Heart right ventricle (tissue), 16 donors: ENCODE measurements around the gene KCTD2. TPM values are rescaled to one million over a fixed set of nuclear protein-coding genes. Genes with fewer than 3 reads are reported as not detected.
"Not testable (repeated sequence)": the region's sequence is repeated elsewhere in the genome, so short reads cannot be mapped to it uniquely, and the experiment has no call there.

Experiments
- ATAC-seq, 8 donors: fragments of 200-7000 bp; cut with Tn5 transposase; one replicate each; pipeline ENCODE4 v1.9.1; 2020; ENCODE audit warnings: mild to moderate bottlenecking in 8 of 8, moderate library complexity in 8 of 8, moderate number of reproducible peaks in 1 of 8
- DNase-seq, 2 donors: peaks; one replicate each; pipeline ENCODE4 v3.0.0-alpha.2; 2020
- H3K27ac ChIP-seq, 10 donors: fragments of 200-600 bp; sonication (generic) in 2 of 10; one replicate each; pipeline versions ENCODE4 v1.5.0 to v1.8.0; 2020 to 2022; ENCODE audit warnings: mild to moderate bottlenecking in 3 of 10
- H3K27me3 ChIP-seq, 7 donors: fragments of 200-600 bp; one replicate each; pipeline ENCODE4 v1.8.0; 2021 to 2022; ENCODE audit warnings: mild to moderate bottlenecking in 2 of 7
- H3K36me3 ChIP-seq, 9 donors: fragments of 200-600 bp; sonication (generic) in 1 of 9; one replicate each; pipeline versions ENCODE4 v1.5.0 to v1.8.0; 2020 to 2022; ENCODE audit warnings: mild to moderate bottlenecking in 2 of 9
- H3K4me1 ChIP-seq, 9 donors: fragments of 200-600 bp; sonication (generic) in 1 of 9; one replicate each; pipeline versions ENCODE4 v1.5.0 to v1.8.0; 2020 to 2022; ENCODE audit warnings: mild to moderate bottlenecking in 4 of 9
- H3K4me3 ChIP-seq, 10 donors: fragments of 200-600 bp; sonication (generic) in 2 of 10; one replicate each; pipeline versions ENCODE4 v1.5.0 to v1.8.0; 2020 to 2022; ENCODE audit warnings: mild to moderate bottlenecking in 7 of 10, moderate library complexity in 2 of 10
- H3K9me3 ChIP-seq, 11 donors: fragments of 200-600 bp in 10 of 11; sonication (generic) in 2 of 11; one replicate each; pipeline versions ENCODE4 v1.5.0 to v1.8.0; 2013 to 2022; ENCODE audit warnings: mild to moderate bottlenecking in 2 of 11, control low read depth in 1 of 11, moderate library complexity in 1 of 11
- WGBS, 2 donors: extraction: QIAGEN DNeasy Blood & Tissue Kit; methylation state at CpG; one replicate each; pipeline ENCODE4 v1.1.7; 2013; ENCODE audit warnings: inconsistent platforms in 1 of 2; 5-methylcytosine and 5-hydroxymethylcytosine counted together
- intact Hi-C, 10 donors: fragments of 100-400 bp; cut with DNase I; formaldehyde crosslinking; loops; one replicate each; pipeline versions ENCODE4 v1.11.1 to v1.14.2; 2022
- polyA plus RNA-seq, 2 donors: library from polyadenylated mRNA; stranded (reverse); fragments of 200-250 nt; gene quantifications; one replicate each; pipeline ENCODE4 v1.2.3, GENCODE V29; 2013
- total RNA-seq, 10 donors: library from RNA; stranded (reverse); fragmentation: NEBNext Ultra II Directional in 3 of 10; extraction: Animal tissue kit (Norgen Biotek cat#: 25700) in 3 of 10; gene quantifications; one replicate each; pipeline versions ENCODE4 v1.2.1 to v1.2.4, GENCODE V29; 2021 to 2023
- TF ChIP-seq, protein P1 (sequence below), 9 donors: fragments of 200-600 bp; sonication (generic) in 2 of 9; IDR thresholded peaks; one replicate each; pipeline versions ENCODE4 v1.5.0 to v1.8.0; 2021 to 2022; ENCODE audit warnings: antibody characterized with exemption in 9 of 9, mild to moderate bottlenecking in 5 of 9, moderate library complexity in 1 of 9
- donor health status: Arrhythmogenic right ventricular cardiomyopathy.
- donor health status: ischemic (EF 13 %, LVEDD 7.1; RV severe dilation, severe dysfunction).
- donor health status: healthy with polysubstance abuse.
- donor health status: DM: no; HTN: yes; CAD: no.
- donor health status: DM: no; HTN: no; CAD: no.
- donor health status: ischemic (EF 25% LVEDD 6.9; RV normal size, moderate dysfunction).
- donor health status: ischemic (EF 25% LVEDD 5.7; RV mildly dilated, moderate dysfunction).
- donor health status: healthy.
- donor health status: DM: yes; HTN: yes; CAD: no.
- donor health status: Ischemic cardiomyopathy.
- donor health status: ischemic (EF 35%, LVEDD 5.7; RV mildly dilated, moderate dysfunction).
- donor health status: nonischemic (EF 11% LVEDD 7.7; RV severe dilation, severe dysfunction).
- donor health status: DM: yes; HTN: yes; CAD: no.
- donor health status: PGD.
- donor health status: ischemic (EF 29% LVEDD 5.4; RV normal size, mild dysfunction).
- donor health status: nonischemic (EF 23%, LVEDD 6.1; RV moderate dilation, normal function).

Gene KCTD2
- total and polyA plus RNA-seq, 12 donors, result 11.8 to 41.1 (median 29.3) TPM

- H3K36me3 ChIP-seq, result peaks cover 0 to 61% (median 46%) of the 10 kb centered on the region in 9 donors
- H3K4me1 ChIP-seq, result peaks cover 0 to 4% (median 0%) of the 10 kb centered on the region in 9 donors
- ATAC-seq, result no peak
- no peak for DNase-seq
- intact Hi-C loops, result loop anchor here in 1 of 10 donors (5.0 kb wide), 1 partner anchor 43 kb away; no protein-coding TSS in a partner anchor
- 91 to 92% methylated on average over 8 of the region's 8 CpGs for WGBS, 2 donors
- no peak overlapping the region for H3K27ac ChIP-seq
- TF ChIP-seq, protein P1, sequence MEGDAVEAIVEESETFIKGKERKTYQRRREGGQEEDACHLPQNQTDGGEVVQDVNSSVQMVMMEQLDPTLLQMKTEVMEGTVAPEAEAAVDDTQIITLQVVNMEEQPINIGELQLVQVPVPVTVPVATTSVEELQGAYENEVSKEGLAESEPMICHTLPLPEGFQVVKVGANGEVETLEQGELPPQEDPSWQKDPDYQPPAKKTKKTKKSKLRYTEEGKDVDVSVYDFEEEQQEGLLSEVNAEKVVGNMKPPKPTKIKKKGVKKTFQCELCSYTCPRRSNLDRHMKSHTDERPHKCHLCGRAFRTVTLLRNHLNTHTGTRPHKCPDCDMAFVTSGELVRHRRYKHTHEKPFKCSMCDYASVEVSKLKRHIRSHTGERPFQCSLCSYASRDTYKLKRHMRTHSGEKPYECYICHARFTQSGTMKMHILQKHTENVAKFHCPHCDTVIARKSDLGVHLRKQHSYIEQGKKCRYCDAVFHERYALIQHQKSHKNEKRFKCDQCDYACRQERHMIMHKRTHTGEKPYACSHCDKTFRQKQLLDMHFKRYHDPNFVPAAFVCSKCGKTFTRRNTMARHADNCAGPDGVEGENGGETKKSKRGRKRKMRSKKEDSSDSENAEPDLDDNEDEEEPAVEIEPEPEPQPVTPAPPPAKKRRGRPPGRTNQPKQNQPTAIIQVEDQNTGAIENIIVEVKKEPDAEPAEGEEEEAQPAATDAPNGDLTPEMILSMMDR (IDR thresholded peaks at IDR 0.05), result no peak
- H3K9me3 ChIP-seq, result no peaks in the 10 kb centered on the region
- H3K4me3 ChIP-seq, result no peak overlapping the region
- H3K27me3 ChIP-seq, result no peaks in the 10 kb centered on the region
Measured at GRCh38 chr17:75005291-75005690, 41.7 kb upstream of the KCTD2 start.

- WGBS, 2 donors, result 96 to 97% methylated on average over 6 of the region's 6 CpGs
- H3K4me1 ChIP-seq, result peaks cover 3 to 12% (median 6%) of the 10 kb centered on the region in 9 donors
- H3K27ac ChIP-seq, H3K9me3 ChIP-seq, H3K4me3 ChIP-seq, ATAC-seq, DNase-seq, H3K27me3 ChIP-seq: not testable (repeated sequence)
- H3K36me3 ChIP-seq, result peaks cover 0 to 53% (median 41%) of the 10 kb centered on the region in 9 donors
- intact Hi-C loops, result loop anchor here in 1 of 10 donors (5.0 kb wide), 1 partner anchor 44 kb away; no protein-coding TSS in a partner anchor
Measured at GRCh38 chr17:75006084-75006483, 40.9 kb upstream of the KCTD2 start.

GRCh38 chr17:75006653-75007052, 40.4 kb upstream of the KCTD2 start:
- Histone ChIP-seq H3K9me3 (no peaks in the 10 kb centered on the region), H3K27me3 (no peaks in the 10 kb centered on the region), H3K4me3 (no peak overlapping the region), H3K27ac (no peak overlapping the region), H3K4me1 (peaks cover 3 to 17% (median 11%) of the 10 kb centered on the region in 9 donors), H3K36me3 (peaks cover 0 to 48% (median 35%) of the 10 kb centered on the region in 9 donors)
- ATAC-seq (no peak), DNase-seq (no peak)
- intact Hi-C loops, result loop anchor here in 1 of 10 donors (5.0 kb wide), 1 partner anchor 44 kb away; no protein-coding TSS in a partner anchor
- TF ChIP-seq, protein P1 (IDR thresholded peaks at IDR 0.05), result no peak
- WGBS, 2 donors, result 93% methylated on average over 5 of the region's 5 CpGs

DNA sequence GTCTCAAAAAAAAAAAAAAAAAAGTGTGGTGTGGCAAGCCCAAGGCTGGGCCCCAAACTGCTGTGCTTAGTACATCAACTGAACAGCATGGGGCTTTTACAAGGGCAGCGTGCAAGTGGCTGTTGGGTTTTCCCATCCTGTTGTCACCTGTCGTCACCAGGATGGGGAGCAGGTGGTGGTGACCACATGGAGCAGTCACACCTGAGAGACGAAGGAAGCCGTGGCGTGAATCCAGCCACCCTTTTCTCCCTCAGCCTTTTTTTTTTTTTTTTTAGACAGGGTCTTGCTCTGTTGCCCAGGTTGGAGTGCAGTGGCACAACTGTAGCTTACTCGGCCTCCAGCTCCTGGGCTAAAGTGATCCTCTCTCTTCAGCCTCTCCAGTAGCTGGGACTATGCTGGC, 38.7 kb upstream of the KCTD2 start:
- Histone ChIP-seq H3K4me3 (no peak overlapping the region), H3K4me1 (peaks cover 9 to 27% (median 22%) of the 10 kb centered on the region in 9 donors), H3K27me3 (no peaks in the 10 kb centered on the region), H3K27ac (no peak overlapping the region), H3K36me3 (peaks cover 0 to 31% (median 18%) of the 10 kb centered on the region in 9 donors), H3K9me3 (no peaks in the 10 kb centered on the region)
- ATAC-seq, result no peak
- TF ChIP-seq, protein P1 (IDR thresholded peaks at IDR 0.05), result no peak
- DNase-seq, result no peak
- intact Hi-C loops, result loop anchor here in 1 of 10 donors (5.0 kb wide), 1 partner anchor 46 kb away; no protein-coding TSS in a partner anchor
- WGBS, 2 donors, result 91 to 95% methylated on average over 6 of the region's 6 CpGs

DNA sequence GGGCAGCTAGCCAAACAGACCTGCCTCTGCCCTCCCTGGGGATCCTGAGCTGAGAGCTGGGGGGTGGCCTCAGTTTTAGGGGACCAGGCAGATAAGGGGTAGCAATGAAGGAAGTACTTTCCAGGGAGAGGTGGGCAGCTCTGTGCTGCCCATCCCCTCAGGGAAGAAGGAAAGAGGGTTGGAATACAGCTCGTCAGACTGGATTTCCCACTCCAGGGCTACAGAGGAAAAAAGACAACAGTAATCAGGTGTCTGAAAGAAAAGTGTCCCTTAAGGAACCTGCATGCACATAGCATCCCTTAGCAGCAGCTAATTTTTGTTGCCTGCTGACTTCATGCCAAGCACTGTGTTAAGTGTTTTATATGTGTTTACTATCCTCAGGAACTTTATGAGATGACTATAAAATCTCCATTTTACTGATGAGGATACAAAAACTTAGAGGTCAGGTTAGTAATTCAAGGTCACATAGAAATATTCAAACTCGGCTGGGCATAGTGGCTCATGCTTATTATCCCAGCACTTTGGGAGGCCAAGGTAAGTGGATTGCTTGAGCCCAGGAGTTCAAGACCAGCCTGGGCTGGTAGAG, 37.8 kb upstream of the KCTD2 start:
- no peaks in the 10 kb centered on the region for H3K27me3 ChIP-seq
- WGBS, 2 donors, result 79 to 84% methylated on average over 2 of the region's 2 CpGs
- peaks cover 12 to 34% (median 28%) of the 10 kb centered on the region in 9 donors for H3K4me1 ChIP-seq
- TF ChIP-seq, protein P1 (IDR thresholded peaks at IDR 0.05), result no peak
- ATAC-seq, result no peak
- H3K9me3 ChIP-seq, result no peaks in the 10 kb centered on the region
- no peak for DNase-seq
- peaks cover 0 to 22% (median 10%) of the 10 kb centered on the region in 9 donors for H3K36me3 ChIP-seq
- intact Hi-C loops, result loop anchor here in 1 of 10 donors (5.0 kb wide), 1 partner anchor 47 kb away; no protein-coding TSS in a partner anchor
- no peak overlapping the region for H3K4me3 ChIP-seq
- no peak overlapping the region for H3K27ac ChIP-seq
